Transverse colon (tissue), 4 donors: ENCODE results near the gene HHIPL1.

ENCODE experiments used
- CTCF ChIP-seq, 5 experiments: fragments of 200-600 bp in 3 of 5; fragments of 450-650 bp in 2 of 5; sonication (generic) in 3 of 5; IDR thresholded peaks; 1 replicate in 2 of 5; 2 replicates in 3 of 5; pipeline ENCODE4 v1.5.1; 2016 to 2017; ENCODE audit warnings: antibody characterized with exemption in 5 of 5, inconsistent platforms in 3 of 5, mild to moderate bottlenecking in 2 of 5, moderate library complexity in 1 of 5
- EP300 ChIP-seq: sonication (generic); formaldehyde crosslinking; IDR thresholded peaks from one replicate; pipeline ENCODE4 v1.6.1; 2017; ENCODE audit warnings: antibody characterized with exemption, low read depth
- POLR2A ChIP-seq: fragments of 450-650 bp; IDR thresholded peaks from one replicate; pipeline ENCODE4 v1.6.1; 2016; ENCODE audit warnings: antibody characterized with exemption, mild to moderate bottlenecking, moderate library complexity
- POLR2AphosphoS5 ChIP-seq, 3 donors: sonication (generic); formaldehyde crosslinking; IDR thresholded peaks; one replicate each; pipeline ENCODE4 v1.6.1; 2016; ENCODE audit warnings: antibody characterized with exemption in 3 of 3

- TF ChIP-seq CTCF (IDR thresholded peaks at IDR 0.05) (no peak), POLR2A (no peak), POLR2AphosphoS5 (IDR thresholded peaks at IDR 0.05) (no peak), EP300 (no peak)
These were observed 59.1 kb downstream of the HHIPL1 start for GRCh38 chr14:99704037-99704436.
